Measurements from ENCODE around the gene CD6.
"Not testable (repeated sequence)": the region's sequence is repeated elsewhere in the genome, so short reads cannot be mapped to it uniquely, and the experiment has no call there.

The CD6 gene

DNA sequence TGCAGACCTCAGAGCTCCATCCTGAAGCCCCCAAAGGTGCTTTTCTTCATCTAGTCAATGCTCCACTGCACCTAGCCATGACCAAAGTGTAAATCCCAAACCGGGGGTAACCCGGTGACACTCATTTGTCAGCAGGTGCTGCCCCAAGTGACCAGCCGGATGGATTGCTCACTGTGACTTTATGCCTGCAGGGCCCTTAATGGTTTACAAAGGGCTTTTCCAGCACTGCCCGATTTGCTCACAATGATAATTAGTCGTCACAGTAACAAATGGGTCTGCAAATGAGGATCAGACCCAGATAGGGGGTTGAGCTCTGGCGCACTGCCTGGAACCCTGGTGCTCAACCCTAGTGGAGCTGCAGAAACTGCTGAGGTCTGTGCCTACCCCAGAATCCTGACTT is 85.1 kb downstream of the CD6 start:
- no peak for DNase-seq (ENCODE audit: low spot score)

DNA sequence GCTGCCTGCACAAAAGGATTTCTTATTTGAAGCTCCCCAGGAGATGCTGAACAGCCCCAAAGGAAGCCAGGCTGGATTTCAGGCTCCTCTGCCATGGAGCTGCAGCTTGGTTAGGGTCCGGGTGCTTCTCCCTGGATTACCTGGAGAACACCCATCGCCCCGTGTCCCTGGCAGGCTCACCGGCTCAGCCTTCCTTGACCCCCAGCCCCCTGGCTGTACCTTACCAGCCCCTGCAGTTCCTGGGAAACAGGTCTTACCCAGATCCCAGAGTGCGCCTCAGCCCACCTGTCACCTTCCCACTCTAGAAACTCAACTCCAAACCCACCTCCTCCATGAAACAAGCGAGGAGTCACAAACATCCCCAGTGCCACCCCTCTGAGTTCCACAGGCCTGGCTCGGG is 85.5 kb downstream of the CD6 start:
- no peak for DNase-seq (ENCODE audit: low spot score)

DNA sequence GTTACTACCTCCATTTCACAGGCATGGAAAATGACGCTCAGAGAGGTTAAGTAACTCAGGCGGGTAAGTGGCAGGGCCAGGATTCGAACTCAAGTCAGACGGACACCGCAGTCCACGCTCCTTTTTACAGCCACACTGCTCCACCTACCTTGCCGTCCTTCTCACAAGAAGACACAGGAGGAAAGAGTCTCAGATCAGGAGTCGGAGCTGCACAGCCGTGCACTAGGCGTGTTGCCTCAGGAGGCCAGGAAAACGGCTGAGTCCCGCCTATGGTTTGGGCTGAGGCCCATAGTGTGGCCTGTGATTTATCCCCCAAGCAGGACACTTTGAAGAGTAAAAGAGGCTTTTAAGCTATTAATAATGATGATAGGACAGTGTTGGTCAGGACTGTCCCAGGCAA is 86.1 kb downstream of the CD6 start:
- no peak for DNase-seq (ENCODE audit: low spot score)

DNA sequence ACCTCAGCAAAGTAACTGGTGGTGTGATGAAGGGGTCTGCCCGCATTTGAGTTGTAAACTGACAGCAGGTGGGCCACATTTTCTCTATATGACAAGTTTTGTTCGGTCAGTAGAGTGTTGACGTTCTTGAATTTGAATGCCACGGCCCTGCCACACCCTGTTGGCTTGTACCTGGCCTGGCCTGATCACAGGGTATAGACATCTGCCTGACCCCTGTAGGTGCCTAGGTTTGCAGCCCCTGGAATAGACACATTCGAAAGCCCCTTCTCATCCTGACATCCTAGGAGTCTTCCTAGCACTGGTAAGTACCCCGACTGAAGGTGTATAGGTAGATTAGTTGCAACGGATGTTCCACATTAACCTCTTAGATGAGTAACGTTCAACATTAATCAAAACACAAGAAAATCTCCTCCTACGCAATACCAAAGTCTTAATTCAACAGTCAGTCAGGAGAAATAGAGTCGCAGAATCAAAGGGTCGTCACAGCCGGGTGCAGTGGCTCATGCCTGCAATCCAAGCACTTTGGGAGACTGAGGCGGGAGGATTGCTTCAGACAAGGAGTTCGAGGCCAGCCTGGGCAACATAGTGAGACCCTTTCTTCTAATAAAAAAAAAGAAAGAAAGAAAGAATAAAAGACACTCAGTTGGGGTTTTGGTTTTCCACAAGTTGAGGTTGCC is 87.2 kb downstream of the CD6 start:
- DNase-seq (ENCODE audit: low spot score), result no peak

DNA sequence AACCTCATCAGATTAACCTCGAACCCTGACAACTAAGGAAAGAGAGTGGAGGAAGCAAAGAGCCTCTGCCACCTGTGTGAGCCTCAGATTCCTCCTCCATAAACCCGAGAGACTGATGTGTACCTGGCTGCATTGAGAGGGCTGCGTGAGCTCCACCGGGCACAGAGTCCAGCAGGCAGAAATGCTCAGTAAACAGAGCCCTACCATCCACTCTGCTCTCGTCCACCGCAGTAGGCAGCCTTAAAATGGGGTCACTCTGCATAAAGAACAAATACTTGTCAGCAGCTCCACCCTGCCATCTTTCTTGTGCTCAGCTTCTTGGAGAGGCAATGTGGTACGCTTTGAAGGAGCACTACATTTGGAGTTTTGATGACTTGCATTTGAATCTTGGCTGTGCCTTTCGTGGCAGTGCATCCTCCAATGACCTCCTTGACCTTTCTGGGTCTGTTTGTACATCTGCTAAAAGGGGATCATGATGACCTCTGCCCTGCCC is 87.8 kb downstream of the CD6 start:
- no peak for DNase-seq (ENCODE audit: low spot score)

DNA sequence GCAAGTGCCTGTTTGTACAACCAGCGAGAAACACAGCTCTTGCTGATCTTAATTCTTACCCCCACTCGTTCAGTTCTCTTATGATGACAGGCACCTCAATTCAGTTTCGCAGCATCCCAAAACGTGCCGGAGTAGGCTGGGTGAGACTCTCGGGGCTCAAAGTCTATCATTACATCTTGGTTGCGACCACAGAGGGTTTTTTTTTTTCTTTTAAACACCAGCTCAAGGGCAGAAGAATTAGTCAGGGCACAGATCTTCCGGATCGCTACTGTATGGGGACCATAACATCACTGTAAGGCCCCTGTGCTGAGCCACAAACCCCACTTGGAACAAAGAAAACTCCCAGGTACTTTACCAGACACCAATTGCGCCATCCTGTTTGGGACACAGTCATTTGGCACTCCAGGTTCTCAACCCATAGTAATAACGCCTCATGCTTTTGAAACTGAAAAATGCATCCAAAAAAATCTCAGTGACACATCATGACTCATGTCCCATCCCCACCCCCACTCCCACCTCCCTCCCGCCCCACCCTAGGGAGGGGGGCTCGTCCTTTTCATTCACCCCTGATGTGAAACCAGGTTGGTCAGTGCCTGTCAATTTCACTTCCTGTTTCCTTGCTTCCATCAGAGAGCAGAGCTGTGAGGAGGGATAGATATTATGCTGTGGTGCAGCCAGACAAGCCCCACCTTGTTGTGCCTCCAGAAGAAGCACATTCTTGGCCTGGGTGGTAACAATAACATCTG is 89.8 kb downstream of the CD6 start:
- DNase-seq (ENCODE audit: low spot score), result peak; percentile 87

DNA sequence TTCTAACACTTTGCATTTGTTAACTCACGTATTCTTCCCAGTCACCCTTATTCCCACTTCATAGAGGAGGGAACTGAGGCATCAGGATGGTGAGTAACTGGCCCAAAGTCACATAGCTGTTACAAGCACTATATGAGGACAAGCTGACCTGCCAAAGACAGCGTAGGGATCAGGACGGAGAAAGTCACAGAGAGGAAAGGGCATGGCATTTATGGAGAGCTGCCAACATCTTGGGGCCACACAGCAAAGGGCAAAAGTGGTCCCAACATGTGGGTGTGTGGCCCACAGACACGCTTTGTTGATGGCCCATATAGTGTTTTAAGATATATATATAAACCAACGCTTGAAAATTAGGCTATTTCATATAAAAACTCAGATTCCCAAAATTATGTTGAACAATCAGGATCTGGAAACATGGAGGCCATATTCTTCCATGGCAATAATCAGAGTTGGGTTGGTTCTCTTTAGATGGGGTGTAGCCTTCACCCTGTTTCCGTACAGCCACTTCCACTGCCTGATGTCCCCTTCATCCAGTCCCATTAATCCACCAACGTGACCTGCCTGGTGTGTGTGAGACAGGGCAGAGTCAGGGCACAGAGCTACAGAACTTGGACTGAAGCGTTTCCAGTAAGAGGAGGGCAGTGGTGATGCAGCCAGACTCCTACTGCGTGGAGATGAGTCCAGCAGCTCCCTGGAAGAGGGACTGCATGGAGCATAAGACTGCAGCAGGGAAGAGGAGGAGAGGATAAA is 90.9 kb downstream of the CD6 start:
- DNase-seq (ENCODE audit: low spot score), result no peak

DNA sequence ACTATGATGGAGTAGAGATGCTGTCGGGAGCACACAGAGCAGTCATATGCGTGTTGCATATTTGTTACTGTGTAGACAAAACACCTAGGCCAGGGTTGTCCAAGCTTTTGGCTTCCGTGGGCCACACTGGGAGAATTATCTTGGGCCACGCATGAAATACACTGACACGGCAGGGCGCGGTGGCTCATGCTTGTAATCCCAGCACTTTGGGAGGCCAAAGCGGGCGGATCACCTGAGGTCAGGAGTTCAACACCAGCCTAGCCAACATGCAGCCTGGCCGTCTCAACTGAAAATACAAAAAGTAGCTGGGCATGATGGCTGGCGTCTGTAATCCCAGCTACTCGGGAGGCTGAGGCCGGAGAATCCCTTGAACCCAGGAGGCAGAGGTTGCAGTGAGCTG is 93.8 kb downstream of the CD6 start:
- DNase-seq (ENCODE audit: low spot score), result not testable (repeated sequence)

DNA sequence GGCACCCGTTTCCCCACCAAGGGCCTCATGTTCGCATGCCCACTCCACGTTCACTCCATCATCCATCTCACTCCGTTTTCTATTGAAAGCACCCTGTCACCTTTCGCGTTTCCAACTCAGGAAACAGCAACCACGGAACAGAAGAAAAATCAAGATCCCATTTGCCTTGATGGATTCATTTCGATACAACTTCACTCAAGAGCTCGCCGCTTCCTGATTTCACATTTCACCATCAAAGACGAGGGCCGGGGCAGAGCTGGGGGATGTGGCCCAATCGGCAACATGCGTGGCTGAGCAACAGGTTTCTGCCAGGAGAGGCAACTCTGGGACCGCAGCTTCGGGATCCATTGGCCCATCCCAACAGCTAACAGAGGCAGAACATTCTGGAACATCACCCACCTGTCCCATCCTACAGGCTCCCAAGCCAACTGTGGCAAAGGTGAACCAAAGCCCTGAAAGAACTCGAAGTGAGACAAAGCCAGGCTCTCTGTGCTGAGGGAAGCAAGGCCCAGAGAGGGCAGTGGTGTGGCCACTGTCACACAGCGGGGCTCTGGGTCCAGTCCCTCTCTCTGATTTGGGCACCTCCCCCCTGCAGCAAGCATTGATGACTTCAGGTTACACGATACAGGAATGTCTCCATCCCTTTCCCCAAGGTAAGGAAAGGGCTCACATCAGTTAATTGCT is 94.6 kb downstream of the CD6 start:
- no peak for DNase-seq (ENCODE audit: low spot score)

DNA sequence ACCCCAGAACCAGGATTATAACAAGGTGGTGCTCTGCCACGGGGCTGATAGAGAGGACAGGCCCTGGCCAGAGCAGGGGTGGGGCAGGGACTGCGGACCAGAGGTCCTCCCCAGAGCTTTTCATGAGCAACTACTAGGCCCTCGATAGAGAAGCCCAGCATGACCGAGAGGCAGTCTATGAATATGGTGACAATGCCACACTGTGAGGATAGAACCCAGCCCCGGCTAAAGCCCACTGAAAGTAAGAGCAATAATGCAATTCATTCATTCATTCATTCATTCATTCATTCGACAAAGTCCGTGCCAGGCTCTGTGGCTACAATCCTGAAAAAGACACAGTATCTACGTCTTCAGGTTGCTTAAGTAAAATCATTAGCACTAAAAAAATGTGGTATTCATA is 95.2 kb downstream of the CD6 start:
- DNase-seq (ENCODE audit: low spot score), result no peak

DNA sequence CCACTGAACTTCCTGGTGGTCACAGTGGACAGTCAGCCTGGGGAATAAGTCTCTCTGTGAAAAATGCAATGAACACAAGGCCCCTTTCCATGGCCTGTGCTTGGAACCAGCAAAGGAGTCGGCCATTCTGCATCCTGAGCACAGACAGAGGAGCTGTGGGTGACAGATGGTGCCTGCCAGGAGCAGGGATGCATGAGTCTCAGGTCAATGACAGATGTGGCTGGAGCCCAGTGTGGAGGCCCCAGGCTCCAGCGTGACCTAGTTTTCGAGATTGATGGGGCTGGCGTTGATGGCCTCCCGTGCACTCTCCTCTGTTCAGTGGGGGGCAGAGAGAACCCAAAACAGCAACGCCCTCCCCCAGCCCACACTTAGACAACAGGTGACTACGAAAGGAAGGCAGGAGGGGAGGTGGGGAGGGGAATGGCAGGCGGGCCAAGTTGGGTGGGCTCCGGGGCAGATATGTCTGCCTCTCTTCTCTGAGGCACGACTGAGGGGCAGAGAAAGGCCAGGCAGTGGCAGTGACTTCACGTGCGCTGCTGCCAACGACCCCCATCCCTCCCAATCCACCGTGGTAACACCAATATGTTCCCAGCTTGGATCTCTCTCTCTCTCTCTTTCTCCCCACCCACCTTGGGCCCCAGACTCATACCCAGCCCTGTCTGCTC is 96.4 kb downstream of the CD6 start:
- no peak for DNase-seq (ENCODE audit: low spot score)

DNA sequence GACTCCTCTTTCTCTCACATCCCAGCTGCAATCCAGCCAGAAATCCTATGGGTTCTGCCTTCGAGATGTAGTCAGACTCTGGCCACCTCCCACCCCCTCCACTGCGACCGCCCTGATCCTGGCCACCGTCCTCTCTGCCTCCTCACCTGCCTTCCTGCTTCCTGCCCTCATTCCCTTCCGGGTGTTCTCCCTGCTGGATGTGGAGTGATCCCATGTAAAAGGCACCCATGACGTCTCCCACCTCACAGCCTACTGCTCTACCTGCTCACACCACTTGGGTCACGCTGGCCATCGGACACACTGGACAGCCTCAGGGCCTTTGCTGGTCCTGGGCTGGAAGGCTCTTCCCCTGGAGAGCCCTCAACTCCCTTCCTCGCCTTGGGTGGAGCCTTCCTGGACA is 97.1 kb downstream of the CD6 start:
- DNase-seq (ENCODE audit: low spot score), result no peak

DNA sequence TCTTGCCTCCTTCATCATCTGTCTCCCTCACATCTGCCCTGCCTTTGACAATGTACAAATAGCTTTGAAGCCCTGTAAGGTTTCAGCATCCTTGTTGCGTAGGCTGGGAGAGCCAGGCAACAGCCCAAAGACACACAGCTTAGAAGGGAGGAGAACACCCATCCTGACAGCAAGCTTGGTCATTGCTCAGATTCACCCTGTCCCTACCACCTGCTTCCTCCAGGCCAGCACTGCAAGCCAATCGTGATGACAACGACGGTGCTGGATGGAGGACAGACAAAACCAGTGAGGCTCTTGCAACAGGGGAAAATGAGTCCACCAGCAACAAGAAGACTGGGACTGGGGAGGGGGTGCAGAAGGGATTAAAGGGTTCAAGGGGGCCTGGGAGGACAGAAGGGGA is 97.9 kb downstream of the CD6 start:
- DNase-seq (ENCODE audit: low spot score), result no peak
